Esophagus squamous epithelium (tissue), 4 donors: Measurements from ENCODE around the gene PTPN21.

Experiments
- CTCF ChIP-seq, 6 experiments: fragments of 450-650 bp in 4 of 6; fragments of 200-600 bp in 2 of 6; sonication (generic) in 2 of 6; IDR thresholded peaks; one replicate each; pipeline ENCODE4 v1.5.1; 2016 to 2019; ENCODE audit warnings: antibody characterized with exemption in 6 of 6, mild to moderate bottlenecking in 4 of 6, moderate library complexity in 4 of 6
- POLR2A ChIP-seq, 4 donors: fragments of 450-650 bp; IDR thresholded peaks; one replicate each; pipeline ENCODE4 v1.6.1; 2017; ENCODE audit warnings: antibody characterized with exemption in 4 of 4, mild to moderate bottlenecking in 4 of 4, moderate library complexity in 3 of 4

- TF ChIP-seq CTCF (IDR thresholded peaks at IDR 0.05) (no peak), POLR2A (IDR thresholded peaks at IDR 0.05) (no peak)
Observed at GRCh38 chr14:88426271-88426670, 128.5 kb downstream of the PTPN21 start.
